Kidney (tissue), 14 donors: ENCODE measurements around the gene CCNJL. TPM values are rescaled to one million over a fixed set of nuclear protein-coding genes. Genes with fewer than 3 reads are reported as not detected.

Experiments
- DNase-seq, 5 donors: peaks; one replicate each; pipeline ENCODE4 v3.0.0-alpha.2; 2013 to 2020
- FAIRE-seq: peaks from 2 replicates; lab custom pipeline; 2012; peaks lifted over from hg19 to GRCh38; lab: Jason Lieb, UNC
- H3K27ac ChIP-seq, 2 donors: one replicate each; pipeline ENCODE4 v1.7.0; 2013; ENCODE audit warnings: low read depth in 2 of 2, low read length in 2 of 2, inconsistent platforms in 1 of 2
- H3K27me3 ChIP-seq: one replicate; pipeline ENCODE4 v1.7.1; 2013; ENCODE audit warnings: low read length, inconsistent platforms; ENCODE audit not compliant: control insufficient read depth, insufficient read depth
- H3K36me3 ChIP-seq, 3 donors: one replicate each; pipeline versions ENCODE4 v1.7.0 to v1.7.1; 2013; ENCODE audit warnings: low read length in 3 of 3, control low read depth in 1 of 3, inconsistent platforms in 1 of 3; ENCODE audit not compliant: insufficient read depth in 3 of 3, control insufficient read depth in 2 of 3
- H3K4me1 ChIP-seq, 3 donors: one replicate each; pipeline versions ENCODE4 v1.7.0 to v1.7.1; 2013; ENCODE audit warnings: low read length in 3 of 3, inconsistent platforms in 1 of 3, low read depth in 1 of 3; ENCODE audit not compliant: control insufficient read depth in 2 of 3, insufficient read depth in 2 of 3
- H3K4me3 ChIP-seq, 3 donors: one replicate each; pipeline versions ENCODE4 v1.7.0 to v1.8.1; 2013; ENCODE audit warnings: low read length in 3 of 3, control low read depth in 1 of 3, inconsistent platforms in 1 of 3
- H3K9ac ChIP-seq, 3 donors: one replicate each; pipeline versions ENCODE4 v1.7.0 to v1.7.1; 2013; ENCODE audit warnings: low read length in 3 of 3, control low read depth in 1 of 3, inconsistent platforms in 1 of 3
- H3K9me3 ChIP-seq, 3 donors: one replicate each; pipeline versions ENCODE4 v1.7.0 to v1.7.1; 2013; ENCODE audit warnings: low read length in 3 of 3, control low read depth in 1 of 3, inconsistent platforms in 1 of 3; ENCODE audit not compliant: control insufficient read depth in 2 of 3, insufficient read depth in 1 of 3
- intact Hi-C: fragments of 100-400 bp; cut with DNase I; formaldehyde crosslinking; loops from one replicate; pipeline ENCODE4 v1.11.1; 2022
- polyA plus RNA-seq: library from polyadenylated mRNA; stranded (reverse); fragments of 350-450 nt; fragmentation: Illumina TruSeq; extraction: RNeasy Lipid Tissue Mini Kit (QIAGEN cat#74804); gene quantifications from one replicate; pipeline ENCODE4 v1.2.3, GENCODE V29; 2014; ENCODE audit warnings: low read depth, low replicate concordance; ENCODE audit not compliant: insufficient read depth
- total RNA-seq: library from RNA; stranded (reverse); fragmentation: NEBNext Ultra II Directional; extraction: Animal tissue kit (Norgen Biotek cat#: 25700); gene quantifications from one replicate; pipeline ENCODE4 v1.2.1, GENCODE V29; 2021
- TF ChIP-seq, protein P1 (sequence below): IDR thresholded peaks from 3 replicates; pipeline ENCODE4 v1.5.1; 2012; ENCODE audit warnings: mild to moderate bottlenecking, moderate library complexity, borderline replicate concordance; ENCODE audit not compliant: insufficient read depth; ENCODE audit errors: extremely low read depth
- donor health status: control.
- donor health status: control.
- donor health status: control.
- donor health status: control.
- donor health status: control.
- donor health status: DM: yes; HTN: yes; CAD: no.
- donor health status: Normal renal cell carcinoma (clear cell type).

CCNJL gene
- total and polyA plus RNA-seq, 2 donors from 2014 or later, result 1.6 to 3.8 TPM

DNA sequence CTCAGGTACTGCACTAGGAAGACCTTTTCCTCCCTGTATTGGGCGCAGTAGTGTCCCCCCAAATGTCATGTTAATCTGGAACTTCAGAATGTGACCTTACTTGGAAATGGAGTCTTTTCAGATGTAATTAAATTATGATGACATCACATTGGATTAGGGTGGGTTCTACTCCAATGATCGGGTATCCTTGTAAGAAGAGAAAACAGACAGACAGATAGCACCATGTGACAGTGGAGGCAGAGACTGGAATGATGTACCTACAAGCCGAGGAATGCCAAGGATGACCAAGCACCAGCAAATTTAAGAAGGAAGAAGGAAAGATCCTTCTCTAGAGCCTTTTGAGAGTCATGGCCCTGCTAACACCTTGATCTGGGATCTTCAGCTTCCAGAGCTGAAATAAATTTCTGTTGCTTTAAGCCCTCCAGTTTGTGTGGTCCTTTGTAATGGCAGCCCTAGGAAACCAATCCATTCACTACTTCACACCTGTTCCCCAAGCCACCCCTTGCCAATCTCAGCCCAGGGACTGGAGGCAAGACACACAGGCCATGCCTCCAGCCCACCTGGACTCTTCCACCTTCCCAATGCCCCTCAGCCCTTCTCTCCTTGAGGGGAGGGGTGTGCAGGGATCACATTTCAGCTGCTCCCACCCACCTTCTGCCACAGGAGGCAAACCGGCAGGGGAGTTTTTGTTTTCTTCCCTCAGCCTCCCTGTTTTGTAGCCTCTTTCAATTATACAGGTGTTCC is 1.6 kb downstream of the CCNJL start:
- TF ChIP-seq, protein P1, sequence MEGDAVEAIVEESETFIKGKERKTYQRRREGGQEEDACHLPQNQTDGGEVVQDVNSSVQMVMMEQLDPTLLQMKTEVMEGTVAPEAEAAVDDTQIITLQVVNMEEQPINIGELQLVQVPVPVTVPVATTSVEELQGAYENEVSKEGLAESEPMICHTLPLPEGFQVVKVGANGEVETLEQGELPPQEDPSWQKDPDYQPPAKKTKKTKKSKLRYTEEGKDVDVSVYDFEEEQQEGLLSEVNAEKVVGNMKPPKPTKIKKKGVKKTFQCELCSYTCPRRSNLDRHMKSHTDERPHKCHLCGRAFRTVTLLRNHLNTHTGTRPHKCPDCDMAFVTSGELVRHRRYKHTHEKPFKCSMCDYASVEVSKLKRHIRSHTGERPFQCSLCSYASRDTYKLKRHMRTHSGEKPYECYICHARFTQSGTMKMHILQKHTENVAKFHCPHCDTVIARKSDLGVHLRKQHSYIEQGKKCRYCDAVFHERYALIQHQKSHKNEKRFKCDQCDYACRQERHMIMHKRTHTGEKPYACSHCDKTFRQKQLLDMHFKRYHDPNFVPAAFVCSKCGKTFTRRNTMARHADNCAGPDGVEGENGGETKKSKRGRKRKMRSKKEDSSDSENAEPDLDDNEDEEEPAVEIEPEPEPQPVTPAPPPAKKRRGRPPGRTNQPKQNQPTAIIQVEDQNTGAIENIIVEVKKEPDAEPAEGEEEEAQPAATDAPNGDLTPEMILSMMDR, result no peak
- Histone ChIP-seq H3K4me1 (peaks cover 0 to 2% (median 0%) of the 10 kb centered on the region in 3 donors), H3K36me3 (no peaks in the 10 kb centered on the region), H3K9me3 (no peaks in the 10 kb centered on the region), H3K9ac (no peak overlapping the region), H3K4me3 (peak overlapping the region in 1 of 3 donors; percentile 61), H3K27ac (no peak overlapping the region), H3K27me3 (no peaks in the 10 kb centered on the region)
- DNase-seq, result peak in 1 of 5 donors; percentile 50
- intact Hi-C loops, result no loop called here
- no peak for FAIRE-seq

DNA sequence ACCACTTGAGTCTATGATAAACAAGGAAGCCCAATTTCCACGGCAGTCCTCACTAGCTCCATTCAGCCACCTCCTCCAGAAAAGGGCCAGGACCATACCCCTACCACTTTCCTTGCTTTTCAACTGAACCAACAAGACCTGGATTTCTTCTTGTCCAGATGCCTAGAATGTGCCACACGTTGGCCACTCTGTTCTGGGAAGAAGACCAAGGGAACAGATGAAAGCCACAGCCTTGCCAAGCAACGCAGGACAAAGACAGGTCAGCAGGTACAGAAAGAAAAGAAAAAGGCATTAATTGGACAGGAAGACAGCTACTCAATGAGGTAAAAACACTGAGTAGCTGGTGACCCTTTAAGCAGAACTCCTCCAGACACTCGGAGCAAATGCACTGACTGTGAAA is 2.2 kb downstream of the CCNJL start:
- TF ChIP-seq, protein P1, result no peak
- no peaks in the 10 kb centered on the region for H3K36me3 ChIP-seq
- H3K4me3 ChIP-seq, result no peak overlapping the region
- no peak overlapping the region for H3K9ac ChIP-seq
- peaks cover 0 to 2% (median 0%) of the 10 kb centered on the region in 3 donors for H3K4me1 ChIP-seq
- FAIRE-seq, result no peak
- no peak overlapping the region for H3K27ac ChIP-seq
- no peaks in the 10 kb centered on the region for H3K27me3 ChIP-seq
- DNase-seq, result no peak
- intact Hi-C loops, result no loop called here
- H3K9me3 ChIP-seq, result no peaks in the 10 kb centered on the region

DNA sequence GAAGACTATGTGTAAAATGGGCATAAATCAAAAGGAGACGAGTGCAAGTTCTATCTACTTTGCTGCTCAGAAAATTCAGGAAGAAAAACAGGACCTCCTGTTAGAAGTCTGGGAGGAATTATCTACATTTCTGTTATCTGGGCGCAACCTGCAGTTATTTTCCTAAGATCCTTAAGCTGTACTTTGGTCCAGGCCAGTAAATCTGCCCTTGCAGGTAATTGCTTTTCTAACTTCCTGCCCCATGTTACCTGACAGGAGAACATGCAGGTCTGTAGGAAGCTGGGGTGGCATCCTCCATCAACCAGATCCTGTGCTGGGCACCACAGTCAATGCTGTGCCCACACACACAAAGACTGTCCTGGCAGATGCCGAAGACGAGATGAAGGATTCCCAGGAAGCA is 5.7 kb downstream of the CCNJL start:
- Histone ChIP-seq H3K27me3 (no peaks in the 10 kb centered on the region), H3K27ac (no peak overlapping the region), H3K4me1 (peaks cover 0 to 1% (median 0%) of the 10 kb centered on the region in 3 donors), H3K4me3 (no peak overlapping the region), H3K9ac (no peak overlapping the region), H3K36me3 (no peaks in the 10 kb centered on the region), H3K9me3 (no peaks in the 10 kb centered on the region)
- TF ChIP-seq, protein P1, result no peak
- DNase-seq (no peak), FAIRE-seq (no peak)
- intact Hi-C loops, result no loop called here

DNA sequence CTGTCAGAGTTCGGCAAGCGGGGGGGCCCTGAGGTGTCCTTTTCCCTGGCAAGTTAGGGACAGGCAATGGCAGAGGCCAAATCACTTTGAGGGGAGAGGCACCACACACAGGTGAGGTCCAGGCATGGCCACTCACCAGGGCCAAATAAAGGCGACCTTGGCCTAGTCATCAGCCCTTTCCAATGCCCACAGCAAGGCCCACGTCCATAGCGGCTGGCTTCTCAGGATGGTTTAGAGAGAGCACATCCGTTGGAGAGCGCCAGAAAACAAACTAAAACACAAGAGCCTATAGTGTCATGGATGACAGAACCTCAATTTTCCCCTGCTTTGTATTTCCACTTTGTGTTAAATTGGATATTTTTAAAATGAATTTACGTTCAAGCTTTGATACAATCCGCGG is 7.0 kb downstream of the CCNJL start:
- no peak for DNase-seq
- no peaks in the 10 kb centered on the region for H3K27me3 ChIP-seq
- FAIRE-seq, result no peak
- no peak overlapping the region for H3K27ac ChIP-seq
- no peak overlapping the region for H3K9ac ChIP-seq
- H3K4me1 ChIP-seq, result no peaks in the 10 kb centered on the region
- H3K9me3 ChIP-seq, result no peaks in the 10 kb centered on the region
- no peaks in the 10 kb centered on the region for H3K36me3 ChIP-seq
- intact Hi-C loops, result no loop called here
- TF ChIP-seq, protein P1, result no peak
- H3K4me3 ChIP-seq, result no peak overlapping the region
